Stomach (tissue), 9 donors: Measurements from ENCODE around the gene CASKIN2. TPM values are rescaled to one million over a fixed set of nuclear protein-coding genes. Genes with fewer than 3 reads are reported as not detected.

Experiments used
- DNase-seq, 2 donors: peaks; one replicate each; pipeline versions ENCODE4 v3.0.0 to v3.0.0-alpha.2; 2013 to 2019
- H3K27ac ChIP-seq, 5 donors: fragments of 200-600 bp in 4 of 5; sonication (generic) in 4 of 5; one replicate each; pipeline ENCODE4 v1.5.1; 2013 to 2019; ENCODE audit warnings: mild to moderate bottlenecking in 1 of 5, moderate library complexity in 1 of 5
- H3K27me3 ChIP-seq, 3 donors: fragments of 200-600 bp; sonication (generic); one replicate each; pipeline ENCODE4 v1.5.1; 2017 to 2019; ENCODE audit warnings: mixed run types in 1 of 3
- H3K36me3 ChIP-seq, 4 donors: fragments of 200-600 bp; sonication (generic); 1 replicate in 3 of 4; 2 replicates in 1 of 4; pipeline ENCODE4 v1.5.1; 2016 to 2019
- H3K4me1 ChIP-seq, 4 donors: fragments of 200-600 bp; sonication (generic); one replicate each; pipeline ENCODE4 v1.5.1; 2016 to 2019
- H3K4me3 ChIP-seq, 4 donors: fragments of 200-600 bp; sonication (generic) in 3 of 4; one replicate each; pipeline ENCODE4 v1.5.1; 2016 to 2019; ENCODE audit warnings: mild to moderate bottlenecking in 1 of 4
- H3K9me3 ChIP-seq, 4 donors: fragments of 200-600 bp; sonication (generic); one replicate each; pipeline ENCODE4 v1.5.1; 2016 to 2019
- CTCF ChIP-seq, 7 experiments: fragments of 450-650 bp in 4 of 7; fragments of 200-600 bp in 3 of 7; sonication (generic) in 3 of 7; IDR thresholded peaks; one replicate each; pipeline ENCODE4 v1.5.1; 2016 to 2019; ENCODE audit warnings: antibody characterized with exemption in 7 of 7, control low read depth in 2 of 7, mild to moderate bottlenecking in 1 of 7
- EP300 ChIP-seq: sonication (generic); formaldehyde crosslinking; IDR thresholded peaks from one replicate; pipeline ENCODE4 v1.6.1; 2017; ENCODE audit warnings: antibody characterized with exemption
- POLR2A ChIP-seq, 4 donors: fragments of 450-650 bp; IDR thresholded peaks; one replicate each; pipeline ENCODE4 v1.6.1; 2016; ENCODE audit warnings: antibody characterized with exemption in 4 of 4, control low read depth in 2 of 4, mild to moderate bottlenecking in 1 of 4, moderate library complexity in 1 of 4
- POLR2AphosphoS5 ChIP-seq, 3 donors: sonication (generic); formaldehyde crosslinking; IDR thresholded peaks; one replicate each; pipeline ENCODE4 v1.6.1; 2016; ENCODE audit warnings: antibody characterized with exemption in 3 of 3
- WGBS, 5 donors: extraction: QIAGEN DNeasy Blood & Tissue Kit in 3 of 5; methylation state at CpG; one replicate each; pipeline versions ENCODE4 v1.1.5 to v1.1.7; 2013 to 2018; 5-methylcytosine and 5-hydroxymethylcytosine counted together
- intact Hi-C: fragments of 100-400 bp; cut with DNase I; formaldehyde crosslinking; loops from one replicate; pipeline ENCODE4 v1.15.1; 2023; ENCODE audit warnings: low total_unique reads
- polyA plus RNA-seq, 3 donors: library from polyadenylated mRNA; stranded (reverse); fragments of 200-250 nt; gene quantifications; one replicate each; pipeline ENCODE4 v1.2.3, GENCODE V29; 2013
- total RNA-seq, 5 donors: library from RNA; depleted of rRNA; stranded (reverse); fragments of >200 nt; gene quantifications; one replicate each; pipeline versions ENCODE4 v1.1.0 to v1.2.3, GENCODE V29; 2014 to 2016
- donor health status: healthy with polysubstance abuse.
- donor health status: Bipolar disorder and iron deficiency.
- donor health status: healthy.

Gene CASKIN2
- total and polyA plus RNA-seq, 8 donors: 5.4 to 27.4 (median 12.1) TPM

- peak in 1 of 2 donors; percentile 18 for DNase-seq
- TF ChIP-seq EP300: no peak
- no peak for TF ChIP-seq POLR2AphosphoS5 (IDR thresholded peaks at IDR 0.05)
- TF ChIP-seq POLR2A (IDR thresholded peaks at IDR 0.05): no peak
- TF ChIP-seq CTCF (IDR thresholded peaks at IDR 0.05): no peak
- Histone ChIP-seq H3K4me1 (peaks cover 18 to 40% (median 26%) of the 10 kb centered on the region in 4 donors), H3K4me3 (no peak overlapping the region), H3K27me3 (no peaks in the 10 kb centered on the region), H3K9me3 (no peaks in the 10 kb centered on the region), H3K27ac (no peak overlapping the region), H3K36me3 (peaks cover 10 to 44% (median 37%) of the 10 kb centered on the region in 4 donors)
- intact Hi-C loops: no loop called here
- 34 to 74% (median 47%) methylated on average over 4 of the region's 4 CpGs for WGBS, 5 donors
These were observed 43.2 kb downstream of the CASKIN2 start for GRCh38 chr17:75472119-75472518.

- Histone ChIP-seq H3K36me3 (peaks cover 10 to 51% (median 37%) of the 10 kb centered on the region in 4 donors), H3K9me3 (no peaks in the 10 kb centered on the region), H3K4me1 (peaks cover 9 to 30% (median 16%) of the 10 kb centered on the region in 4 donors), H3K4me3 (no peak overlapping the region), H3K27ac (no peak overlapping the region), H3K27me3 (no peaks in the 10 kb centered on the region)
- intact Hi-C loops: no loop called here
- 87 to 97% (median 94%) methylated on average over 6 of the region's 6 CpGs for WGBS, 5 donors
- no peak for DNase-seq
- TF ChIP-seq CTCF (IDR thresholded peaks at IDR 0.05): no peak
- no peak for TF ChIP-seq POLR2AphosphoS5 (IDR thresholded peaks at IDR 0.05)
- TF ChIP-seq POLR2A (IDR thresholded peaks at IDR 0.05): no peak
- TF ChIP-seq EP300: no peak
These were observed 44.1 kb downstream of the CASKIN2 start for GRCh38 chr17:75471207-75471606.

- H3K9me3 ChIP-seq: no peaks in the 10 kb centered on the region
- H3K27ac ChIP-seq: peak overlapping the region; percentile 7 to 52 (median 23)
- WGBS, 5 donors: 72 to 86% (median 75%) methylated on average over 12 to 13 of the region's 13 CpGs
- H3K27me3 ChIP-seq: no peaks in the 10 kb centered on the region
- peaks cover 0 to 13% (median 10%) of the 10 kb centered on the region in 4 donors for H3K4me1 ChIP-seq
- TF ChIP-seq EP300 (no peak), POLR2A (IDR thresholded peaks at IDR 0.05) (no peak), CTCF (IDR thresholded peaks at IDR 0.05) (no peak), POLR2AphosphoS5 (IDR thresholded peaks at IDR 0.05) (no peak)
- peak in 1 of 2 donors; percentile 36 for DNase-seq
- H3K36me3 ChIP-seq: peaks cover 10 to 31% (median 22%) of the 10 kb centered on the region in 4 donors
- H3K4me3 ChIP-seq: no peak overlapping the region
- intact Hi-C loops: no loop called here
These were observed 46.5 kb downstream of the CASKIN2 start for GRCh38 chr17:75468779-75469373.

GRCh38 chr17:75468291-75468754 is 47.0 kb downstream of the CASKIN2 start:
- Histone ChIP-seq H3K4me3 (no peak overlapping the region), H3K27ac (peak overlapping the region; percentile 7 to 52 (median 23)), H3K36me3 (peaks cover 10 to 26% (median 17%) of the 10 kb centered on the region in 4 donors), H3K4me1 (peaks cover 0 to 13% (median 10%) of the 10 kb centered on the region in 4 donors), H3K9me3 (no peaks in the 10 kb centered on the region), H3K27me3 (no peaks in the 10 kb centered on the region)
- intact Hi-C loops: no loop called here
- 64 to 82% (median 75%) methylated on average over 5 to 8 of the region's 8 CpGs for WGBS, 5 donors
- no peak for TF ChIP-seq EP300
- no peak for TF ChIP-seq CTCF (IDR thresholded peaks at IDR 0.05)
- no peak for TF ChIP-seq POLR2AphosphoS5 (IDR thresholded peaks at IDR 0.05)
- no peak for TF ChIP-seq POLR2A (IDR thresholded peaks at IDR 0.05)
- DNase-seq: no peak
